Body of pancreas (tissue), 4 donors: ENCODE measurements around the gene PRKG1. TPM values are rescaled to one million over a fixed set of nuclear protein-coding genes. Genes with fewer than 3 reads are reported as not detected.

ENCODE experiments used
- ATAC-seq: fragments of 150-250 bp; one replicate; pipeline ENCODE4 v1.9.1; 2016
- DNase-seq, 4 donors: peaks; one replicate each; pipeline ENCODE4 v3.0.0-alpha.2; 2019
- H3K27ac ChIP-seq, 4 donors: fragments of 200-600 bp; sonication (generic); 1 replicate in 3 of 4; 2 replicates in 1 of 4; pipeline versions ENCODE4 v1.5.1 to v1.6.1; 2016 to 2019; ENCODE audit warnings: mild to moderate bottlenecking in 1 of 4, mixed read lengths in 1 of 4, moderate library complexity in 1 of 4
- H3K27me3 ChIP-seq, 2 donors: fragments of 200-600 bp; sonication (generic); one replicate each; pipeline ENCODE4 v1.6.0; 2016; ENCODE audit warnings: mild to moderate bottlenecking in 1 of 2
- H3K36me3 ChIP-seq, 2 donors: fragments of 200-600 bp; sonication (generic); replicated peaks in 1 of 2; 2 replicates each; pipeline ENCODE4 v1.5.1; 2016; ENCODE audit warnings: low read depth in 2 of 2; ENCODE audit not compliant: insufficient read depth in 1 of 2
- H3K4me1 ChIP-seq: fragments of 200-600 bp; sonication (generic); one replicate; pipeline ENCODE4 v1.6.0; 2016
- H3K4me3 ChIP-seq, 2 donors: fragments of 200-600 bp; sonication (generic); 1 replicate in 1 of 2; 2 replicates in 1 of 2; pipeline ENCODE4 v1.5.1; 2016 to 2019
- H3K9me3 ChIP-seq, 3 donors: fragments of 200-600 bp; sonication (generic); 1 replicate in 2 of 3; 2 replicates in 1 of 3; pipeline ENCODE4 v1.5.1; 2016
- POLR2A ChIP-seq, 3 donors: fragments of 450-650 bp; IDR thresholded peaks; one replicate each; pipeline ENCODE4 v1.6.1; 2016; ENCODE audit warnings: antibody characterized with exemption in 3 of 3, mild to moderate bottlenecking in 2 of 3
- WGBS, 2 donors: methylation state at CpG; one replicate each; pipeline ENCODE4 v1.1.5; 2017; 5-methylcytosine and 5-hydroxymethylcytosine counted together
- intact Hi-C: fragments of 100-400 bp; cut with DNase I; formaldehyde crosslinking; loops from one replicate; pipeline ENCODE4 v1.15.1; 2023
- total RNA-seq, 2 donors: library from RNA; depleted of rRNA; stranded (reverse); fragments of >200 nt; gene quantifications; one replicate each; pipeline ENCODE4 v1.1.0, GENCODE V29; 2016
- TF ChIP-seq, protein P1 (sequence below), 7 experiments: fragments of 450-650 bp in 4 of 7; fragments of 200-600 bp in 3 of 7; sonication (generic) in 3 of 7; IDR thresholded peaks; one replicate each; pipeline ENCODE4 v1.5.1; 2016 to 2019; ENCODE audit warnings: antibody characterized with exemption in 7 of 7

The PRKG1 gene
- total RNA-seq, 2 donors from 2014 or later: 14.2 to 18.9 TPM

DNA sequence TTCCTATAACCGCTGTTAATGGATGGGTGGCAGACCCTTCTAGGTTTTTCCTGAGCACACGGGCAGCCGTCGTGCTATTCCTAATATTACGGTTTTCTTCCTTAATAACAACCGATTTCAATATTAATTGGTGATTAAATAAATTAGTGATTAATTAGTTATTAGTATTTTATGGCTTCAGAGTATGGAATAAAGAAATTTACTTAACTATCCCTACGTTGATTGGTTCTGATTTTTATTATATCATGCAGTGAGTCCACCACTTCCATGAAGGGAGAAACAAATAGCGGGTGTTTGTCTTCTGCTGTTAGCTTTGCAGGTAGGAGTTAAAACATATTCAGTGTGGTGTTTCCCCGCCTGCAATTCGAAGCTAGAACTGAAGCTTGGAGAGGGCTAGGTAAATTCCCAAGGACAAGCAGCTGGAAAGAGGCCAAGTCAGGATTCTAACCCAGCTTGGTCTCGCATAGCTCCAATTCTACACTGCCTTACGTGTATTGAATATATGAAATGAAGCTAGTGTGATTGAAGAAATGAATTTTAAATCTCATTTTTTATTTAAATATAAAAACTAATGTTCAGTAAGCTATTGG, 626.0 kb downstream of the PRKG1 start:
- 5 to 6% methylated on average over 12 of the region's 12 CpGs for WGBS, 2 donors
- peak overlapping the region; percentile 87 to 99 (median 92) for H3K27ac ChIP-seq
- peak overlapping the region; percentile 10 to 73 for H3K4me3 ChIP-seq
- H3K9me3 ChIP-seq: no peaks in the 10 kb centered on the region
- intact Hi-C loops: no loop called here
- TF ChIP-seq, protein P1, sequence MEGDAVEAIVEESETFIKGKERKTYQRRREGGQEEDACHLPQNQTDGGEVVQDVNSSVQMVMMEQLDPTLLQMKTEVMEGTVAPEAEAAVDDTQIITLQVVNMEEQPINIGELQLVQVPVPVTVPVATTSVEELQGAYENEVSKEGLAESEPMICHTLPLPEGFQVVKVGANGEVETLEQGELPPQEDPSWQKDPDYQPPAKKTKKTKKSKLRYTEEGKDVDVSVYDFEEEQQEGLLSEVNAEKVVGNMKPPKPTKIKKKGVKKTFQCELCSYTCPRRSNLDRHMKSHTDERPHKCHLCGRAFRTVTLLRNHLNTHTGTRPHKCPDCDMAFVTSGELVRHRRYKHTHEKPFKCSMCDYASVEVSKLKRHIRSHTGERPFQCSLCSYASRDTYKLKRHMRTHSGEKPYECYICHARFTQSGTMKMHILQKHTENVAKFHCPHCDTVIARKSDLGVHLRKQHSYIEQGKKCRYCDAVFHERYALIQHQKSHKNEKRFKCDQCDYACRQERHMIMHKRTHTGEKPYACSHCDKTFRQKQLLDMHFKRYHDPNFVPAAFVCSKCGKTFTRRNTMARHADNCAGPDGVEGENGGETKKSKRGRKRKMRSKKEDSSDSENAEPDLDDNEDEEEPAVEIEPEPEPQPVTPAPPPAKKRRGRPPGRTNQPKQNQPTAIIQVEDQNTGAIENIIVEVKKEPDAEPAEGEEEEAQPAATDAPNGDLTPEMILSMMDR (IDR thresholded peaks at IDR 0.05): peak in 1 of 7 experiments; percentile 8
- TF ChIP-seq POLR2A (IDR thresholded peaks at IDR 0.05): no peak
- H3K27me3 ChIP-seq: no peaks in the 10 kb centered on the region
- ATAC-seq: peak; percentile 54
- peak; percentile 68 to 81 (median 70) for DNase-seq
- no peaks in the 10 kb centered on the region for H3K36me3 ChIP-seq
- H3K4me1 ChIP-seq: peaks cover 32% of the 10 kb centered on the region

DNA sequence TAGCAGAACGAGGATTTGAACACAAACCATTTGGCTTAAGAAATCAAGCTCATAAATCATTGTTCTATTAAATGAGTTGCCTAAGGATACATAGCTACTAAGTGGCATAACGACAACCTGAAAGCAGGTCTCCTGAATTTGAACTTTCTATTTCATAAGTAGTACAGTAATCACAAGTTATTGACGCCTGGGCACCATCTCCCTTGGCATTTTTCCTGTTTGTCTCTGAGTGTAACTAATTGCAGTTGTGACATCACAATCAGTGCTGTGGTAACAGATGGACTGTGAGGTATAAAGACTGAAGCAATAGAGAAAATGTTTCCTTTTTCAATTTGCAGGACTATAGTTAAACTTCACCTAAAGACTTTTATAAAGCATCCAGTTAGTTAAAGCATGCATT, 631.5 kb downstream of the PRKG1 start:
- H3K36me3 ChIP-seq: no peaks in the 10 kb centered on the region
- intact Hi-C loops: no loop called here
- H3K9me3 ChIP-seq: no peaks in the 10 kb centered on the region
- H3K27me3 ChIP-seq: no peaks in the 10 kb centered on the region
- DNase-seq: peak in 1 of 4 donors; percentile 6
- peak; percentile 41 for ATAC-seq
- H3K4me1 ChIP-seq: peaks cover 12% of the 10 kb centered on the region
- no peak overlapping the region for H3K4me3 ChIP-seq
- peak overlapping the region in 2 of 4 donors; percentile 14 to 63 for H3K27ac ChIP-seq
- WGBS, 2 donors: 46 to 48% methylated on average over 3 of the region's 3 CpGs
- TF ChIP-seq, protein P1 (IDR thresholded peaks at IDR 0.05): no peak
- no peak for TF ChIP-seq POLR2A (IDR thresholded peaks at IDR 0.05)

DNA sequence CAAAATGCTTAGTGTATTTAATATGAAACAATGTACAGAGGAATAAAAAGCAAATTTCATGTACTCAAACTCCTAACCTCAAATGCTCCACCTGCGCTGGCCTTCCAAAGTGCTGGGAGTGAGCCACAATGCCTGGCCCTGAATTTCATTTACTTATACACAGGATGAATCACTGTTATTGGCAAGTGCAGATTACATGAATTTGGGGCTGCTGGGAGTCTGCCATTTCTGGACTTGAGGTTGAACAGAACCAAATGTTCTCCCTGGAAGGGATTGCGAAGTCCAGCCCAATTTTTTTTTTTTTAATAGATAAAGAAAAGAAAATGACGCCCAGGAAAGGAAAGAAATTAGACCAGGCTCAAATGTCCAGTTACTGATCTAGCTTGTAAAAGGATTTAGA, 631.9 kb downstream of the PRKG1 start:
- Histone ChIP-seq H3K36me3 (no peaks in the 10 kb centered on the region), H3K4me3 (no peak overlapping the region), H3K4me1 (peaks cover 12% of the 10 kb centered on the region), H3K27me3 (no peaks in the 10 kb centered on the region), H3K9me3 (no peaks in the 10 kb centered on the region), H3K27ac (peak overlapping the region in 2 of 4 donors; percentile 14 to 63)
- intact Hi-C loops: no loop called here
- WGBS, 2 donors: 35 to 59% methylated on average over 3 of the region's 3 CpGs
- ATAC-seq: peak; percentile 96
- TF ChIP-seq POLR2A (IDR thresholded peaks at IDR 0.05): no peak
- TF ChIP-seq, protein P1 (IDR thresholded peaks at IDR 0.05): no peak
- DNase-seq: peak; percentile 72 to 89 (median 86)

DNA sequence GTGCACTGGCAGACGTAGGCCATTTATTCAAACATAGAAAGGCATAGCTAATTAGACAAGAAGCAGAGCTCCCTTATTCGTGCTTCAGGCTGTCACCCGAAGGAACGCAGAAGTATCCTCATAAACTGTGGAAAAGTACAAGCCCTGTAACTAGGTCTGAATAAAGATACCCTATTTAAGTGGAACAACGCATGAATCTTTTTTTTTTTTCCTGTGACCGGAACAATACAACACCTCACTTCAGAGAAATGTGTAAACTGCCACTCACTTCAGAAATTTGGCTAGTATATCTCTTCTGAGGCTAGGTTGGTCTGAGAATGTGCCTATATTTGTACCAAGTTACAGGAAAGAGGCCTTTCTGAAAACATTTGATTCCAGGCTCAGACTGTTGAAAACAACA, 633.1 kb downstream of the PRKG1 start:
- H3K9me3 ChIP-seq: no peaks in the 10 kb centered on the region
- no peak overlapping the region for H3K27ac ChIP-seq
- H3K36me3 ChIP-seq: no peaks in the 10 kb centered on the region
- H3K4me3 ChIP-seq: no peak overlapping the region
- H3K4me1 ChIP-seq: peaks cover 12% of the 10 kb centered on the region
- TF ChIP-seq, protein P1 (IDR thresholded peaks at IDR 0.05): no peak
- no peaks in the 10 kb centered on the region for H3K27me3 ChIP-seq
- no peak for ATAC-seq
- intact Hi-C loops: no loop called here
- WGBS, 2 donors: 77 to 89% methylated on average over 6 of the region's 6 CpGs
- no peak for DNase-seq

DNA sequence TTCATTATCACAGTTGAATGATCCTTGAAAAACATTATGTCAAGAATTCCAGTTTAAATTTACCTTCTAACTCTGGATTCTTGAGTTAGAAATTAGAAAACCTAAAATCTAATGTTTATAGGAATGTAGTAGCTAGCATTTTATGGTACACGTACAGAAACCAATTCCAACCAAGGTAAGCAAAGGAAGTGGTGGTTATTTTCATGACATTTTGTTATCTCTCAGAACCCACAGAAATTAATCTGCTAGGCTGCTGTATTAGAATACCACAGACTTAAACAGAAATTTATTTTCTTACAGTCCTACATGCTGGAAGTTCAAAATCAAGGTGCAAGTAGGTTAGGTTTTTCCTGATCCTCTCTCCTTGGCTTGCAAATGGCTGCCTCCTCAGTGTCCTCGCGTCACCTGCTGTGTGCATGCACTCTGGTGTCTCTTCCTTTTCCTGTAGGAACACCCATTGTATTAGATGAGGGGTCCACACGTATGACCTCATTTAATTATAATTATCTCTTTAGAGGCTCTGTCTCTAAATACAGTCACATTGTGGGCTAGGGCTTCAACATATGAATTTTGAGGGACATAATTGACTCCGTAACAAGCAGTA, 633.6 kb downstream of the PRKG1 start:
- intact Hi-C loops: no loop called here
- WGBS, 2 donors: 71 to 80% methylated on average over 5 of the region's 5 CpGs
- Histone ChIP-seq H3K27ac (no peak overlapping the region), H3K4me3 (no peak overlapping the region), H3K9me3 (no peaks in the 10 kb centered on the region), H3K27me3 (no peaks in the 10 kb centered on the region), H3K36me3 (no peaks in the 10 kb centered on the region), H3K4me1 (peaks cover 12% of the 10 kb centered on the region)
- ATAC-seq (no peak), DNase-seq (no peak)
- no peak for TF ChIP-seq POLR2A (IDR thresholded peaks at IDR 0.05)
- TF ChIP-seq, protein P1 (IDR thresholded peaks at IDR 0.05): no peak
